ENCODE measurements around the gene ADAP1. TPM values are rescaled to one million over a fixed set of nuclear protein-coding genes. Genes with fewer than 3 reads are reported as not detected.

Gene ADAP1
- total and polyA plus RNA-seq, 2 of the 13 experiments (the other 11 are each of a cell fraction or from before 2014, with no cell fraction given): 10.5 to 24.6 TPM

DNA sequence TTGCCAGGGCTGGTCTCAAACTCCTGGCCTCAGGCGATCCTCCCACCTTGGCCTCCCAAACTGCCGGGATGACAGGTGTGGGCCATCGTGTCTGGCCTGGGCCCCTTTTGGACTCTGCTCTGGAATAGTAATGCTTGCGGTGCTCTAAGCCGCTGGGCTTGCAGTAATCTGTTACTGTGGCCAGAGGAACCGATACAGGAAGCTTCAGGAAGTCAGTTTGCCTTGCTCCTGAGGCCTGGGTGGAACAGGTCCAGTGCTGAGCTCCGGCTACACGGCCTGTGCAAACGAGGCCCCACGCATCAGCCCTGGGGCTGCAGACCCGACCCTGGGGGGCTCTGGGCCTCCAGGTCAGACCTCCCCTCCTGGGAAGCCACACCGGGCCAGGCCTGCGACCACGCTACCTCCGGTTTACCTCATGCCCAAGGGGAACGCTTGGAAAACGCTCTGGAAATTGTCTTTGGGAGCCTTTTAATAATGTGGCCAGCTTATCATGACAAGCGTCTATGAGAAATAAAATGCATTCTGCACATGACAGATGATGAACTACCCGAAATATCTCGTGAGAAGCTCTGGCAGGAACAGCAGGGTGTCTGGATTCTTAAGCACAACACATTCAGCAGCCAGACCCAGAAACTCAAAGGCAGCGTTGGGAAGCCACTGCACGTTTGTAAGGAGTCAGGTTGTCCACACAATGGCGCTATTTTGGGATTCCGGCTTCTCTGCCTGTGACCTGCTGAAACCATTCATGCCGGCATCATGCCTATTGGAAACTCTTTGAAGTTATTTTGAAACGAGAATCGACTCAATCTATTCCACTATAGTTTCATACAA lies 10.1 kb upstream of the ADAP1 start (continued):
- TF ChIP-seq, protein P1, sequence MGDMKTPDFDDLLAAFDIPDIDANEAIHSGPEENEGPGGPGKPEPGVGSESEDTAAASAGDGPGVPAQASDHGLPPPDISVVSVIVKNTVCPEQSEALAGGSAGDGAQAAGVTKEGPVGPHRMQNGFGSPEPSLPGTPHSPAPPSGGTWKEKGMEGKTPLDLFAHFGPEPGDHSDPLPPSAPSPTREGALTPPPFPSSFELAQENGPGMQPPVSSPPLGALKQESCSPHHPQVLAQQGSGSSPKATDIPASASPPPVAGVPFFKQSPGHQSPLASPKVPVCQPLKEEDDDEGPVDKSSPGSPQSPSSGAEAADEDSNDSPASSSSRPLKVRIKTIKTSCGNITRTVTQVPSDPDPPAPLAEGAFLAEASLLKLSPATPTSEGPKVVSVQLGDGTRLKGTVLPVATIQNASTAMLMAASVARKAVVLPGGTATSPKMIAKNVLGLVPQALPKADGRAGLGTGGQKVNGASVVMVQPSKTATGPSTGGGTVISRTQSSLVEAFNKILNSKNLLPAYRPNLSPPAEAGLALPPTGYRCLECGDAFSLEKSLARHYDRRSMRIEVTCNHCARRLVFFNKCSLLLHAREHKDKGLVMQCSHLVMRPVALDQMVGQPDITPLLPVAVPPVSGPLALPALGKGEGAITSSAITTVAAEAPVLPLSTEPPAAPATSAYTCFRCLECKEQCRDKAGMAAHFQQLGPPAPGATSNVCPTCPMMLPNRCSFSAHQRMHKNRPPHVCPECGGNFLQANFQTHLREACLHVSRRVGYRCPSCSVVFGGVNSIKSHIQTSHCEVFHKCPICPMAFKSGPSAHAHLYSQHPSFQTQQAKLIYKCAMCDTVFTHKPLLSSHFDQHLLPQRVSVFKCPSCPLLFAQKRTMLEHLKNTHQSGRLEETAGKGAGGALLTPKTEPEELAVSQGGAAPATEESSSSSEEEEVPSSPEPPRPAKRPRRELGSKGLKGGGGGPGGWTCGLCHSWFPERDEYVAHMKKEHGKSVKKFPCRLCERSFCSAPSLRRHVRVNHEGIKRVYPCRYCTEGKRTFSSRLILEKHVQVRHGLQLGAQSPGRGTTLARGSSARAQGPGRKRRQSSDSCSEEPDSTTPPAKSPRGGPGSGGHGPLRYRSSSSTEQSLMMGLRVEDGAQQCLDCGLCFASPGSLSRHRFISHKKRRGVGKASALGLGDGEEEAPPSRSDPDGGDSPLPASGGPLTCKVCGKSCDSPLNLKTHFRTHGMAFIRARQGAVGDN (CRISPR knock-in tag; IDR thresholded peaks at IDR 0.05): peak; percentile 74
- TF ChIP-seq TP53 (CRISPR knock-in tag; conservative IDR thresholded peaks at IDR 0.05): 0 out of 2 replicates have a peak, but pooled peaks have one; percentile 16
- TF ChIP-seq FIP1L1 (IDR thresholded peaks at IDR 0.05; ENCODE audit: borderline replicate concordance, insufficient read depth, low read depth, low read length): no peak
- peak; percentile 77 for TF ChIP-seq RFX5 (IDR thresholded peaks at IDR 0.05; ENCODE audit: low read depth, low read length)
- TF ChIP-seq, protein P2, sequence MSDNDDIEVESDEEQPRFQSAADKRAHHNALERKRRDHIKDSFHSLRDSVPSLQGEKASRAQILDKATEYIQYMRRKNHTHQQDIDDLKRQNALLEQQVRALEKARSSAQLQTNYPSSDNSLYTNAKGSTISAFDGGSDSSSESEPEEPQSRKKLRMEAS (IDR thresholded peaks at IDR 0.05): peak; percentile 2
- TF ChIP-seq, protein P3, sequence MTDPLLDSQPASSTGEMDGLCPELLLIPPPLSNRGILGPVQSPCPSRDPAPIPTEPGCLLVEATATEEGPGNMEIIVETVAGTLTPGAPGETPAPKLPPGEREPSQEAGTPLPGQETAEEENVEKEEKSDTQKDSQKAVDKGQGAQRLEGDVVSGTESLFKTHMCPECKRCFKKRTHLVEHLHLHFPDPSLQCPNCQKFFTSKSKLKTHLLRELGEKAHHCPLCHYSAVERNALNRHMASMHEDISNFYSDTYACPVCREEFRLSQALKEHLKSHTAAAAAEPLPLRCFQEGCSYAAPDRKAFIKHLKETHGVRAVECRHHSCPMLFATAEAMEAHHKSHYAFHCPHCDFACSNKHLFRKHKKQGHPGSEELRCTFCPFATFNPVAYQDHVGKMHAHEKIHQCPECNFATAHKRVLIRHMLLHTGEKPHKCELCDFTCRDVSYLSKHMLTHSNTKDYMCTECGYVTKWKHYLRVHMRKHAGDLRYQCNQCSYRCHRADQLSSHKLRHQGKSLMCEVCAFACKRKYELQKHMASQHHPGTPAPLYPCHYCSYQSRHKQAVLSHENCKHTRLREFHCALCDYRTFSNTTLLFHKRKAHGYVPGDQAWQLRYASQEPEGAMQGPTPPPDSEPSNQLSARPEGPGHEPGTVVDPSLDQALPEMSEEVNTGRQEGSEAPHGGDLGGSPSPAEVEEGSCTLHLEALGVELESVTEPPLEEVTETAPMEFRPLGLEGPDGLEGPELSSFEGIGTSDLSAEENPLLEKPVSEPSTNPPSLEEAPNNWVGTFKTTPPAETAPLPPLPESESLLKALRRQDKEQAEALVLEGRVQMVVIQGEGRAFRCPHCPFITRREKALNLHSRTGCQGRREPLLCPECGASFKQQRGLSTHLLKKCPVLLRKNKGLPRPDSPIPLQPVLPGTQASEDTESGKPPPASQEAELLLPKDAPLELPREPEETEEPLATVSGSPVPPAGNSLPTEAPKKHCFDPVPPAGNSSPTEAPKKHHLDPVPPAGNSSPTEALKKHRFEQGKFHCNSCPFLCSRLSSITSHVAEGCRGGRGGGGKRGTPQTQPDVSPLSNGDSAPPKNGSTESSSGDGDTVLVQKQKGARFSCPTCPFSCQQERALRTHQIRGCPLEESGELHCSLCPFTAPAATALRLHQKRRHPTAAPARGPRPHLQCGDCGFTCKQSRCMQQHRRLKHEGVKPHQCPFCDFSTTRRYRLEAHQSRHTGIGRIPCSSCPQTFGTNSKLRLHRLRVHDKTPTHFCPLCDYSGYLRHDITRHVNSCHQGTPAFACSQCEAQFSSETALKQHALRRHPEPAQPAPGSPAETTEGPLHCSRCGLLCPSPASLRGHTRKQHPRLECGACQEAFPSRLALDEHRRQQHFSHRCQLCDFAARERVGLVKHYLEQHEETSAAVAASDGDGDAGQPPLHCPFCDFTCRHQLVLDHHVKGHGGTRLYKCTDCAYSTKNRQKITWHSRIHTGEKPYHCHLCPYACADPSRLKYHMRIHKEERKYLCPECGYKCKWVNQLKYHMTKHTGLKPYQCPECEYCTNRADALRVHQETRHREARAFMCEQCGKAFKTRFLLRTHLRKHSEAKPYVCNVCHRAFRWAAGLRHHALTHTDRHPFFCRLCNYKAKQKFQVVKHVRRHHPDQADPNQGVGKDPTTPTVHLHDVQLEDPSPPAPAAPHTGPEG (CRISPR knock-in tag; IDR thresholded peaks at IDR 0.05): 0 out of 2 replicates have a peak, but pooled peaks have one; percentile 20
- TF ChIP-seq ZNF768 (CRISPR knock-in tag; IDR thresholded peaks at IDR 0.05): peak; percentile 42; the same call in 1 of the 2 replicates
- TF ChIP-seq, protein P4, sequence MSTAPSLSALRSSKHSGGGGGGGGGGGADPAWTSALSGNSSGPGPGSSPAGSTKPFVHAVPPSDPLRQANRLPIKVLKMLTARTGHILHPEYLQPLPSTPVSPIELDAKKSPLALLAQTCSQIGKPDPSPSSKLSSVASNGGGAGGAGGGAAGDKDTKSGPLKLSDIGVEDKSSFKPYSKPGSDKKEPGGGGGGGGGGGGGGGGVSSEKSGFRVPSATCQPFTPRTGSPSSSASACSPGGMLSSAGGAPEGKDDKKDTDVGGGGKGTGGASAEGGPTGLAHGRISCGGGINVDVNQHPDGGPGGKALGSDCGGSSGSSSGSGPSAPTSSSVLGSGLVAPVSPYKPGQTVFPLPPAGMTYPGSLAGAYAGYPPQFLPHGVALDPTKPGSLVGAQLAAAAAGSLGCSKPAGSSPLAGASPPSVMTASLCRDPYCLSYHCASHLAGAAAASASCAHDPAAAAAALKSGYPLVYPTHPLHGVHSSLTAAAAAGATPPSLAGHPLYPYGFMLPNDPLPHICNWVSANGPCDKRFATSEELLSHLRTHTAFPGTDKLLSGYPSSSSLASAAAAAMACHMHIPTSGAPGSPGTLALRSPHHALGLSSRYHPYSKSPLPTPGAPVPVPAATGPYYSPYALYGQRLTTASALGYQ (CRISPR knock-in tag; IDR thresholded peaks at IDR 0.05): 0 out of 2 replicates have a peak, but pooled peaks have one; percentile 29
- TF ChIP-seq, protein P5, sequence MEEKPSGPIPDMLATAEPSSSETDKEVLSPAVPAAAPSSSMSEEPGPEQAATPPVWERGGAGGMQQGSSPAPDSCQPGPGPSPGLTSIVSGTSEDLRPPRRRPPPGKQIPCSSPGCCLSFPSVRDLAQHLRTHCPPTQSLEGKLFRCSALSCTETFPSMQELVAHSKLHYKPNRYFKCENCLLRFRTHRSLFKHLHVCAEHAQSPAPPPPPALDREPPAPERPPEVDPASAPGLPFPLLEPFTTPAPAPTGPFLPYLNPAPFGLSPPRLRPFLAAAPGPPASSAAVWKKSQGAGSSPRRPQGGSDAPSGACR (CRISPR knock-in tag; IDR thresholded peaks at IDR 0.05): 0 out of 2 replicates have a peak, but pooled peaks have one; percentile 36
